Thyroid gland (tissue), 4 donors: ENCODE data around the gene FAM177A1. TPM values are rescaled to one million over a fixed set of nuclear protein-coding genes. Genes with fewer than 3 reads are reported as not detected.
"Not testable (repeated sequence)": the region's sequence is repeated elsewhere in the genome, so short reads cannot be mapped to it uniquely, and the experiment has no call there.

Experiments
- DNase-seq, 2 donors: peaks; one replicate each; pipeline ENCODE4 v3.0.0-alpha.2; 2019
- H3K27ac ChIP-seq, 3 donors: fragments of 200-600 bp; sonication (generic); 1 replicate in 2 of 3; 2 replicates in 1 of 3; pipeline ENCODE4 v1.5.1; 2016 to 2019; ENCODE audit warnings: mild to moderate bottlenecking in 1 of 3, moderate library complexity in 1 of 3
- H3K27me3 ChIP-seq: fragments of 200-600 bp; sonication (generic); one replicate; pipeline ENCODE4 v1.5.1; 2019
- H3K36me3 ChIP-seq, 2 donors: fragments of 200-600 bp; sonication (generic); one replicate each; pipeline ENCODE4 v1.5.1; 2016 to 2019
- H3K4me1 ChIP-seq, 2 donors: fragments of 200-600 bp; sonication (generic); one replicate each; pipeline ENCODE4 v1.5.1; 2017 to 2019
- H3K4me3 ChIP-seq, 3 donors: fragments of 200-600 bp; sonication (generic); replicated peaks in 1 of 3; 1 replicate in 2 of 3; 2 replicates in 1 of 3; pipeline ENCODE4 v1.5.1; 2016; ENCODE audit warnings: mild to moderate bottlenecking in 1 of 3
- H3K9me3 ChIP-seq: fragments of 200-600 bp; sonication (generic); one replicate; pipeline ENCODE4 v1.5.1; 2017
- CTCF ChIP-seq, 6 experiments: fragments of 200-600 bp in 3 of 6; fragments of 450-650 bp in 3 of 6; sonication (generic) in 3 of 6; IDR thresholded peaks; one replicate each; pipeline ENCODE4 v1.5.1; 2016 to 2019; ENCODE audit warnings: antibody characterized with exemption in 6 of 6, mild to moderate bottlenecking in 2 of 6, inconsistent platforms in 1 of 6, moderate library complexity in 1 of 6
- POLR2A ChIP-seq, 2 donors: fragments of 450-650 bp; IDR thresholded peaks; one replicate each; pipeline ENCODE4 v1.6.1; 2017; ENCODE audit warnings: antibody characterized with exemption in 2 of 2, mild to moderate bottlenecking in 2 of 2, moderate library complexity in 1 of 2
- WGBS, 2 donors: methylation state at CpG; one replicate each; pipeline ENCODE4 v1.1.5; 2017; 5-methylcytosine and 5-hydroxymethylcytosine counted together
- intact Hi-C: fragments of 100-400 bp; cut with DNase I; formaldehyde crosslinking; loops from one replicate; pipeline ENCODE4 v1.15.1; 2023
- total RNA-seq, 4 donors: library from RNA; depleted of rRNA; stranded (reverse); fragments of >200 nt; gene quantifications; one replicate each; pipeline ENCODE4 v1.2.3, GENCODE V29; 2016

FAM177A1 gene
- total RNA-seq, 4 donors from 2014 or later, result 36.2 to 55.6 (median 47.2) TPM

DNA sequence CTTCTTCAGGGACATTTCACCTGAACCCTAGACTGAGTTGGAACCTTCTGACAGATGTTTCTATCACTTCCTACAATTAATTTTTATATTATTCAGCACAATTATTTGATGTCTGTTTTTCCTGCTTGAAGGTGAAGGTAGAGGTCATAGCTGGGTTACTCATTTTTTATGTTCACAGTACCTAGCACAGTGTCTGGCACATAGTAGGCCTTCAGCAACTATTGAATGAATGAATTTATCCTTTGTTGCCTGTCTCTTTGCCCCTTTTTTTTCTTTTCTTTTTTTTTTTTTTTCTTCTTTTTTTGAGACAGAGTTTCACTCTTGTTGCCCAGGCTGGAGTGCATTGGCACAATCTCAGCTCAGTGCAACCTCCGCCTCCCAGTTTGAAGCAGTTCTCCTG, 29.5 kb upstream of the FAM177A1 start:
- intact Hi-C loops, result no loop called here
- Histone ChIP-seq H3K9me3 (no peaks in the 10 kb centered on the region), H3K4me3 (no peak overlapping the region), H3K4me1 (no peaks in the 10 kb centered on the region), H3K36me3 (peaks cover 28 to 38% of the 10 kb centered on the region in 2 donors), H3K27ac (no peak overlapping the region), H3K27me3 (no peaks in the 10 kb centered on the region)
- TF ChIP-seq CTCF (IDR thresholded peaks at IDR 0.05), result no peak
- no peak for TF ChIP-seq POLR2A (IDR thresholded peaks at IDR 0.05)
- 100% methylated on average over 1 of the region's 1 CpG for WGBS, 2 donors
- no peak for DNase-seq

GRCh38 chr14:35020713-35021112, 25.4 kb upstream of the FAM177A1 start:
- Histone ChIP-seq H3K4me1 (no peaks in the 10 kb centered on the region), H3K27ac (no peak overlapping the region), H3K36me3 (peaks cover 28 to 36% of the 10 kb centered on the region in 2 donors), H3K9me3 (no peaks in the 10 kb centered on the region), H3K27me3 (no peaks in the 10 kb centered on the region), H3K4me3 (no peak overlapping the region)
- no peak for DNase-seq
- 82 to 88% methylated on average over 4 of the region's 4 CpGs for WGBS, 2 donors
- TF ChIP-seq POLR2A (IDR thresholded peaks at IDR 0.05) (no peak), CTCF (IDR thresholded peaks at IDR 0.05) (no peak)
- intact Hi-C loops, result no loop called here

- Histone ChIP-seq H3K36me3 (peaks cover 18 to 29% of the 10 kb centered on the region in 2 donors), H3K27ac (no peak overlapping the region), H3K4me1 (no peaks in the 10 kb centered on the region), H3K27me3 (no peaks in the 10 kb centered on the region), H3K9me3 (no peaks in the 10 kb centered on the region), H3K4me3 (no peak overlapping the region)
- WGBS, 2 donors, result 96 to 97% methylated on average over 2 of the region's 2 CpGs
- DNase-seq, result no peak
- intact Hi-C loops, result no loop called here
- TF ChIP-seq POLR2A (IDR thresholded peaks at IDR 0.05) (no peak), CTCF (IDR thresholded peaks at IDR 0.05) (no peak)
Observed at GRCh38 chr14:35028435-35028834, 17.6 kb upstream of the FAM177A1 start.

- no peak overlapping the region for H3K4me3 ChIP-seq
- no peak overlapping the region for H3K27ac ChIP-seq
- H3K27me3 ChIP-seq, result no peaks in the 10 kb centered on the region
- no peak for TF ChIP-seq POLR2A (IDR thresholded peaks at IDR 0.05)
- no peak for TF ChIP-seq CTCF (IDR thresholded peaks at IDR 0.05)
- no peaks in the 10 kb centered on the region for H3K9me3 ChIP-seq
- no peaks in the 10 kb centered on the region for H3K4me1 ChIP-seq
- intact Hi-C loops, result no loop called here
- H3K36me3 ChIP-seq, result peaks cover 14 to 18% of the 10 kb centered on the region in 2 donors
- 95 to 100% methylated on average over 2 of the region's 2 CpGs for WGBS, 2 donors
- no peak for DNase-seq
Observed at GRCh38 chr14:35032562-35032961, 13.5 kb upstream of the FAM177A1 start.

- Histone ChIP-seq H3K4me1 (no peaks in the 10 kb centered on the region), H3K9me3 (no peaks in the 10 kb centered on the region), H3K4me3 (no peak overlapping the region), H3K27me3 (no peaks in the 10 kb centered on the region), H3K36me3 (peaks cover 3 to 18% of the 10 kb centered on the region in 2 donors), H3K27ac (no peak overlapping the region)
- DNase-seq, result no peak
- TF ChIP-seq POLR2A (IDR thresholded peaks at IDR 0.05), result no peak
- TF ChIP-seq CTCF (IDR thresholded peaks at IDR 0.05), result no peak
- intact Hi-C loops, result no loop called here
- WGBS, 2 donors, result 90 to 94% methylated on average over 5 of the region's 5 CpGs
Observed at GRCh38 chr14:35034440-35034833, 11.6 kb upstream of the FAM177A1 start.

DNA sequence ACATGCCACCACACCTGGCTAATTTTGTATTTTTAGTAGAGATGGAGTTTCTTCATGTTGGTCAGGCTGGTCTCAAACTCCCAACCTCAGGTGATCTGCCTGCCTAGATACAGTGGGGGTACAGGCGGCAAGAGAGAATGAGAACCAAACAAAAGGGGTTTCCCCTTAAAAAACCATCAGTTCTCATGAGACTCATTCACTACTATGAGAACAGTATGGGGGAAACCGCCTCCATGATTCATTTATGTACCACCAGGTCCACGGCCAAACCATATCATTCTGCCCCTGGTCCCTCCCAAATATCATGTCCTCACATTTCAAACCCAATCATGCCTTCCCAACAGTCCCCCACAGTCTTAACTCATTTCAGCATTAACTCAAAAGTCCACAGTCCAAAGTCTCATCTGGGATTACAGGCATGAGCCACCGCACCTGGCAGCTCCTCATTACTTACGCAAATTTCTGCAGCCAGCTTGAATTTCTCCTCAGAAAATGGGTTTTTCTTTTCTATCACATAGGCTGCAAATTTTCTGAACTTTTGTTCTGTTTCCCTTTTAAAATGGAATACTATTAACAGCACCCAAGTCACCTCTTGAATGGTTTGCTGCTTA, 11.0 kb upstream of the FAM177A1 start:
- H3K27me3 ChIP-seq, H3K27ac ChIP-seq, DNase-seq, intact Hi-C loops, H3K4me1 ChIP-seq, H3K9me3 ChIP-seq, H3K4me3 ChIP-seq: not testable (repeated sequence)
- peaks cover 0 to 18% of the 10 kb centered on the region in 2 donors for H3K36me3 ChIP-seq
- WGBS, 2 donors, result 97% methylated on average over 5 of the region's 5 CpGs

GRCh38 chr14:35038312-35038711, 7.8 kb upstream of the FAM177A1 start:
- DNase-seq, H3K36me3 ChIP-seq, H3K9me3 ChIP-seq, H3K4me3 ChIP-seq, intact Hi-C loops, H3K27me3 ChIP-seq, H3K4me1 ChIP-seq, H3K27ac ChIP-seq: not testable (repeated sequence)
- 88 to 96% methylated on average over 7 to 13 of the region's 17 CpGs for WGBS, 2 donors
